WTC11 (cell line): ENCODE data around the gene ZDHHC22. TPM values are rescaled to one million over a fixed set of nuclear protein-coding genes. Genes with fewer than 3 reads are reported as not detected.

Experiments
- ATAC-seq: fragments of 200-7000 bp; cut with Tn5 transposase; 2 replicates; pipeline ENCODE4 v1.10.0; 2021; ENCODE audit warnings: mild to moderate bottlenecking, moderate library complexity
- CTCF ChIA-PET: fragments of 300-600 bp; sonication (Branson Sonifier 250); formaldehyde crosslinking; loops from one replicate; lab custom pipeline; 2021; ENCODE audit warnings: antibody characterized with exemption; lab: Charles Lee
- POLR2A ChIA-PET: fragments of 350-600 bp; sonication (Branson Sonifier 250); formaldehyde crosslinking; loops from one replicate; lab custom pipeline; 2021; ENCODE audit warnings: antibody characterized with exemption; lab: Charles Lee
- DNase-seq: peaks from one replicate; pipeline ENCODE4 v3.0.0; 2021; ENCODE audit warnings: low spot score
- H3K27ac Mint-ChIP-seq: 2 replicates; pipeline ENCODE4 v1.8.0; 2021; ENCODE audit warnings: mixed read lengths
- H3K27me3 Mint-ChIP-seq: 2 replicates; pipeline ENCODE4 v1.8.0; 2021; ENCODE audit warnings: low read depth, mild to moderate bottlenecking, moderate library complexity, mixed read lengths
- H3K36me3 Mint-ChIP-seq: 2 replicates; pipeline ENCODE4 v1.8.0; 2021; ENCODE audit warnings: mixed read lengths
- H3K4me1 Mint-ChIP-seq: 2 replicates; pipeline ENCODE4 v1.8.0; 2022; ENCODE audit warnings: mixed read lengths
- H3K4me3 Mint-ChIP-seq: 2 replicates; pipeline ENCODE4 v1.8.0; 2021; ENCODE audit warnings: mild to moderate bottlenecking, moderate library complexity, mixed read lengths
- H3K9me3 Mint-ChIP-seq: 2 replicates; pipeline ENCODE4 v1.8.0; 2021; ENCODE audit warnings: mixed read lengths
- ETV6 ChIP-seq: sonication (generic); formaldehyde crosslinking; IDR thresholded peaks from 2 replicates; pipeline ENCODE4 v1.8.1; 2022; ENCODE audit warnings: mild to moderate bottlenecking, missing genetic modification reagents
- HMGA2 ChIP-seq: fragments of 250-450 bp; sonication (Bioruptor Pico); IDR thresholded peaks from 2 replicates; pipeline ENCODE4 v1.4.0; 2021; ENCODE audit warnings: mild to moderate bottlenecking, moderate library complexity
- MXD4 ChIP-seq: fragments of 250-450 bp; sonication (Bioruptor Pico); IDR thresholded peaks from 2 replicates; pipeline ENCODE4 v1.8.0; 2021; ENCODE audit warnings: mild to moderate bottlenecking, moderate library complexity, borderline replicate concordance
- MYBL2 ChIP-seq: sonication (generic); formaldehyde crosslinking; IDR thresholded peaks from 2 replicates; pipeline ENCODE4 v1.8.1; 2023; ENCODE audit warnings: mild to moderate bottlenecking, moderate library complexity, missing genetic modification reagents
- ZNF396 ChIP-seq: fragments of 250-450 bp; sonication (Bioruptor Pico); IDR thresholded peaks from 2 replicates; pipeline ENCODE4 v1.8.0; 2021; ENCODE audit warnings: mild to moderate bottlenecking, moderate library complexity, borderline replicate concordance
- ZNF416 ChIP-seq: fragments of 250-450 bp; sonication (Bioruptor Pico); IDR thresholded peaks from 2 replicates; pipeline ENCODE4 v1.9.0; 2021; ENCODE audit warnings: mild to moderate bottlenecking, inconsistent platforms
- total RNA-seq: library from RNA; stranded (reverse); gene quantifications from 3 replicates; pipeline ENCODE4 v1.2.3, GENCODE V29; 2021
- TF ChIP-seq, protein P1 (sequence below): fragments of 250-450 bp; sonication (Bioruptor Pico); conservative IDR thresholded peaks from 2 replicates; pipeline ENCODE4 v1.9.0; 2021; ENCODE audit warnings: mild to moderate bottlenecking
- TF ChIP-seq, protein P2 (sequence below): sonication (generic); formaldehyde crosslinking; IDR thresholded peaks from 2 replicates; pipeline ENCODE4 v1.8.0; 2022; ENCODE audit warnings: mild to moderate bottlenecking, missing genetic modification reagents
- TF ChIP-seq, protein P3 (sequence below): sonication (generic); formaldehyde crosslinking; IDR thresholded peaks from 2 replicates; pipeline ENCODE4 v1.8.0; 2022; ENCODE audit warnings: mild to moderate bottlenecking, missing genetic modification reagents
- TF ChIP-seq, protein P4 (sequence below): sonication (generic); formaldehyde crosslinking; conservative IDR thresholded peaks from 2 replicates; pipeline ENCODE4 v1.8.1; 2023; ENCODE audit warnings: mild to moderate bottlenecking, low read depth, missing genetic modification reagents, moderate library complexity
- TF ChIP-seq, protein P5 (sequence below): fragments of 200-600 bp; IDR thresholded peaks from 2 replicates; pipeline ENCODE4 v1.8.0; 2022; ENCODE audit warnings: antibody characterized with exemption

The ZDHHC22 gene
- total RNA-seq, 1 experiment from 2014 or later, result 47.7 TPM

DNA sequence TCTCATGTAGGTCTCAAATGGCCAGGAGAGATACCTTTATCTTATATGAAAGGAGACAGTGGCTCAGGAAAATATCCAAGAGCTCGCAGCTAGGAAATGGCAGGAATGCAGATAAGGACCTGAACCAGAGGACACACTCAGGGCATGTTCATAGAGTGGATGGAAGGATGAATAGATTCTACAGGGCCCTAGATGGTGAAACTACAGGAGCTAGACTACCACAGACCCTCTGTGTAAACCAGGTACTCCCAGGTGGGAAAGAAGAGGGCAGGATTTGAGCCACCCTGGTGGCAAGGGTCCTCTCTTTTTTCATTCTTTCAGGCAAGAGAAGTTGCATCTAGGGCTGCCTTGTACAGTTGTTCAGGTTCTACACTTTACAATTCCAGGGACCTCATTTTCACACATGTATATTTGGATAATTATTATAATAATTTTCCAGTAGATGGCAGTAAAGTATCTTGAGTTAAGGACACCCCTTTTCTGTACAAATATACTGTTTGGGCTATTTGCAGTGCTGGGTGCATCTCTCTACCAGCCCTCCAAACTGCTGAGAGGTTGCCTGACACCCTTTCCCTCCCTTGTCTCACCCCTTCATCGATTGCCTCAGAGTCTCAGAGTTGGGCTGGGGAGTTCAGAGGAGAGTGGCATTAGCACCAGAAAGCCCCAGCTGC lies 10.5 kb upstream of the ZDHHC22 start:
- peaks cover 34% of the 10 kb centered on the region for H3K4me1 Mint-ChIP-seq
- TF ChIP-seq, protein P1, sequence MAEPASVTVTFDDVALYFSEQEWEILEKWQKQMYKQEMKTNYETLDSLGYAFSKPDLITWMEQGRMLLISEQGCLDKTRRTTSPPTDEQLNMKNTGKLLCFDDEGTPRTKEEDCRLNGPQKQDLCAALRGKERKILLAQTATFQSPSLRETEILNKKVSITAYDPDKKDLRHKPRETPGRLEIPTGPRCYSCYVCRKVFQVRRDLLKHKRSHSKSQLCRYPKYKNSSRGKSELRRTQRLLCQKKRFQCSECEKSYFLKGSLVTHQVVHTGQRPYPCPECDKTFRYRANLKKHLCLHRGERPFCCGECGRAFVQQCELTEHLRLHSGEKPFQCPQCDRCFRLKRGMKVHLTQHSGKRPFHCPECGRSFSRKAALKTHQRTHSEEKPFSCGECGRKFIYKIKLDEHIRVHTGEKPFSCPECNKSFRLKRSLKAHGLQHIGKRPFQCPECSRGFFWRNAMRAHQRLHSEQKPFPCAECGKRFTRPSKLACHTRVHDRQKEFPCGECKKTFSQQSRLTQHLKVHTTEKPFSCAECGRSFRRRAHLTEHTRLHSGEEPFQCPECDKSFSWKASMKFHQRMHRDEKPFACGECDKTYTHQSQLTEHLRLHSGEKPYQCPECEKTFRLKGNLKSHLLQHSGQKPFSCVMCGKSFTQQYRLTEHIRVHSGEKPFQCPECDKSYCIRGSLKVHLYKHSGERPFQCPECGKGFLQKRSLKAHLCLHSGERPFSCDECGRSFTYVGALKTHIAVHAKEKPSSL (CRISPR knock-in tag), result no peak
- TF ChIP-seq, protein P2, sequence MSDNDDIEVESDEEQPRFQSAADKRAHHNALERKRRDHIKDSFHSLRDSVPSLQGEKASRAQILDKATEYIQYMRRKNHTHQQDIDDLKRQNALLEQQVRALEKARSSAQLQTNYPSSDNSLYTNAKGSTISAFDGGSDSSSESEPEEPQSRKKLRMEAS, result no peak
- TF ChIP-seq MXD4 (CRISPR knock-in tag), result no peak
- TF ChIP-seq, protein P3, sequence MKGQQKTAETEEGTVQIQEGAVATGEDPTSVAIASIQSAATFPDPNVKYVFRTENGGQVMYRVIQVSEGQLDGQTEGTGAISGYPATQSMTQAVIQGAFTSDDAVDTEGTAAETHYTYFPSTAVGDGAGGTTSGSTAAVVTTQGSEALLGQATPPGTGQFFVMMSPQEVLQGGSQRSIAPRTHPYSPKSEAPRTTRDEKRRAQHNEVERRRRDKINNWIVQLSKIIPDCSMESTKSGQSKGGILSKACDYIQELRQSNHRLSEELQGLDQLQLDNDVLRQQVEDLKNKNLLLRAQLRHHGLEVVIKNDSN (CRISPR knock-in tag), result no peak
- no peak for TF ChIP-seq HMGA2 (CRISPR knock-in tag)
- TF ChIP-seq, protein P4, sequence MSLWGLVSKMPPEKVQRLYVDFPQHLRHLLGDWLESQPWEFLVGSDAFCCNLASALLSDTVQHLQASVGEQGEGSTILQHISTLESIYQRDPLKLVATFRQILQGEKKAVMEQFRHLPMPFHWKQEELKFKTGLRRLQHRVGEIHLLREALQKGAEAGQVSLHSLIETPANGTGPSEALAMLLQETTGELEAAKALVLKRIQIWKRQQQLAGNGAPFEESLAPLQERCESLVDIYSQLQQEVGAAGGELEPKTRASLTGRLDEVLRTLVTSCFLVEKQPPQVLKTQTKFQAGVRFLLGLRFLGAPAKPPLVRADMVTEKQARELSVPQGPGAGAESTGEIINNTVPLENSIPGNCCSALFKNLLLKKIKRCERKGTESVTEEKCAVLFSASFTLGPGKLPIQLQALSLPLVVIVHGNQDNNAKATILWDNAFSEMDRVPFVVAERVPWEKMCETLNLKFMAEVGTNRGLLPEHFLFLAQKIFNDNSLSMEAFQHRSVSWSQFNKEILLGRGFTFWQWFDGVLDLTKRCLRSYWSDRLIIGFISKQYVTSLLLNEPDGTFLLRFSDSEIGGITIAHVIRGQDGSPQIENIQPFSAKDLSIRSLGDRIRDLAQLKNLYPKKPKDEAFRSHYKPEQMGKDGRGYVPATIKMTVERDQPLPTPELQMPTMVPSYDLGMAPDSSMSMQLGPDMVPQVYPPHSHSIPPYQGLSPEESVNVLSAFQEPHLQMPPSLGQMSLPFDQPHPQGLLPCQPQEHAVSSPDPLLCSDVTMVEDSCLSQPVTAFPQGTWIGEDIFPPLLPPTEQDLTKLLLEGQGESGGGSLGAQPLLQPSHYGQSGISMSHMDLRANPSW (CRISPR knock-in tag), result no peak
- DNase-seq (no peak), ATAC-seq (no peak)
- CTCF ChIA-PET, result interaction anchor here (1.0 to 7.7 kb wide), 47 partner anchors 10 to 278 kb away, joined by 3 to 147 read pairs (median 6); partner anchors contain the start of genes CIPC, GSTZ1, SAMD15 and TMED8
- H3K27ac Mint-ChIP-seq, result no peak overlapping the region
- POLR2A ChIA-PET, result interaction anchor here (0.9 to 1.5 kb wide), 3 partner anchors 9 to 276 kb away, joined by 3 to 7 read pairs (median 3); partner anchors contain the start of gene ZDHHC22
- no peaks in the 10 kb centered on the region for H3K27me3 Mint-ChIP-seq
- no peaks in the 10 kb centered on the region for H3K36me3 Mint-ChIP-seq
- H3K4me3 Mint-ChIP-seq, result no peak overlapping the region
- H3K9me3 Mint-ChIP-seq, result peaks cover 5% of the 10 kb centered on the region

DNA sequence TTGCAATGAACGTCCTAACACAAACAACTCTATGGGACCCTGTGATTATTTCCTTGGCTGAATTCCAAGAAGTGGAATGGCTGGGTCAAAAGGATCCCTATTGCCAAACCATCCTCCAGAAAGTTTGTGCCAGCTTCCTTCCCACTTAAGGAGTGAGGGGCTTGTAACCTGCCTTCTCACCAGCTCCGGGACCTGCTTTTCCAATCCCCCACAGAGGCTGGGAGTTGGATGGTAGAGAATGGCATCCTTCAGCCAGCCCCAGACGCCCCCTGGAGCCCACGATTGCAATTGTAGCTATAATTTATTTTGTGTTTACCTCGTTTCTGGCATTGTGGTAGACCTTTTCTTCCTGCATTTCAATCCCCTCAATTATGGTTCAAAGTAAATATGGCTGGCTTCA lies 9.7 kb upstream of the ZDHHC22 start:
- H3K4me1 Mint-ChIP-seq, result peaks cover 42% of the 10 kb centered on the region
- DNase-seq (peak; percentile 64), ATAC-seq (peak; percentile 83)
- peaks cover 5% of the 10 kb centered on the region for H3K9me3 Mint-ChIP-seq
- ChIA-PET POLR2A (interaction anchor here (0.9 to 1.5 kb wide), 3 partner anchors 8 to 275 kb away, joined by 3 to 7 read pairs (median 3); partner anchors contain the start of gene ZDHHC22), CTCF (interaction anchor here (0.6 to 7.7 kb wide), 58 partner anchors 9 to 457 kb away, joined by 3 to 147 read pairs (median 6); partner anchors contain the start of genes CIPC, GSTZ1, SAMD15 and TMED8)
- no peak overlapping the region; the same call in 1 of the 2 replicates for H3K27ac Mint-ChIP-seq
- TF ChIP-seq ZNF396 (CRISPR knock-in tag), result no peak
- TF ChIP-seq MYBL2 (CRISPR knock-in tag), result no peak
- TF ChIP-seq ZNF416 (CRISPR knock-in tag), result no peak
- no peak for TF ChIP-seq ETV6 (CRISPR knock-in tag)
- TF ChIP-seq, protein P5, sequence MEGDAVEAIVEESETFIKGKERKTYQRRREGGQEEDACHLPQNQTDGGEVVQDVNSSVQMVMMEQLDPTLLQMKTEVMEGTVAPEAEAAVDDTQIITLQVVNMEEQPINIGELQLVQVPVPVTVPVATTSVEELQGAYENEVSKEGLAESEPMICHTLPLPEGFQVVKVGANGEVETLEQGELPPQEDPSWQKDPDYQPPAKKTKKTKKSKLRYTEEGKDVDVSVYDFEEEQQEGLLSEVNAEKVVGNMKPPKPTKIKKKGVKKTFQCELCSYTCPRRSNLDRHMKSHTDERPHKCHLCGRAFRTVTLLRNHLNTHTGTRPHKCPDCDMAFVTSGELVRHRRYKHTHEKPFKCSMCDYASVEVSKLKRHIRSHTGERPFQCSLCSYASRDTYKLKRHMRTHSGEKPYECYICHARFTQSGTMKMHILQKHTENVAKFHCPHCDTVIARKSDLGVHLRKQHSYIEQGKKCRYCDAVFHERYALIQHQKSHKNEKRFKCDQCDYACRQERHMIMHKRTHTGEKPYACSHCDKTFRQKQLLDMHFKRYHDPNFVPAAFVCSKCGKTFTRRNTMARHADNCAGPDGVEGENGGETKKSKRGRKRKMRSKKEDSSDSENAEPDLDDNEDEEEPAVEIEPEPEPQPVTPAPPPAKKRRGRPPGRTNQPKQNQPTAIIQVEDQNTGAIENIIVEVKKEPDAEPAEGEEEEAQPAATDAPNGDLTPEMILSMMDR, result peak; percentile 51
- no peaks in the 10 kb centered on the region for H3K27me3 Mint-ChIP-seq
- no peaks in the 10 kb centered on the region for H3K36me3 Mint-ChIP-seq
- H3K4me3 Mint-ChIP-seq, result no peak overlapping the region
